Measurements from ENCODE around the gene DCAKD.

Gene DCAKD

DNA sequence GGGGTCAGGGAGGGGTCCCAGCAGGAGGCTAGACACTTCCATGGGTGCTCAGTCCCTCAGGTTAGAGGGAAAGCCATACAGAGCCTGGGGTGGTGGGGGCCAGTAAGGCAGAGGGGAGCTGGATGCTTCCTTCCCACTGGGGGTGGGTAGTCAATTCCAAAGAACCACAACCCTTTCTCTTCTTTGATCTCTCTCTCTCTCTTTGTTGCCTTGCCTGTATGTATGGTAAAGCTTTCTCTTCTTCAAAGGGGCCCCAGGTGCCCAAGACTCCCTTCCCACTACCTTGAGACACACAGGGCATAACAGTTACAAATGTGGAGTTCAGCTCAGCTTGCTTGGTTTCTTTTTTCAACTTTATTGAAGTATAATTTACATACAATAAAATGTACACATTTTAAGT lies 52.8 kb downstream of the DCAKD start:
- DNase-seq = no peak

GRCh38 chr17:44997733-44998520 lies 53.5 kb downstream of the DCAKD start:
- DNase-seq = no peak

DNA sequence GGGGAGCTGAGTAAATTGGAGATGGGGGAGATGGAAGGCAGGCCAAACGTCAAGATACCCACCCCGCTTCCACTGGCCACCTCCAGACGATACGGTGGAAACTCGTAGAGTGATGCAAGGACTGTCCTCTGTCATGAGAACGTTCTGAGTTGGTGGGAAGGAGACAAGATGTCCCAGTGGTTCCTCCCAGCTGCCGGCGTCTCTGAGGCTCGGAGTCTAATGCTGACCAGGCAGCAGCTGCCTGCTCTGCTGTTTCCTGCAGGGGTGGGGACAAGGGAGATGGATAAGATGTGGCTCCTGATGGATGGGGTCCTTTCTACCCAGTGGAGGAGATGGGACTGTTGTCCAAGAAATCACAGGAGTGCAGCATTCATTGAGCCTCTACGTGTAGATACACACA lies 55.1 kb downstream of the DCAKD start:
- DNase-seq = no peak

- DNase-seq = no peak
Observed at GRCh38 chr17:44995436-44996001, 55.9 kb downstream of the DCAKD start.

- DNase-seq = no peak
Observed at GRCh38 chr17:44992242-44992939, 59.0 kb downstream of the DCAKD start.

DNA sequence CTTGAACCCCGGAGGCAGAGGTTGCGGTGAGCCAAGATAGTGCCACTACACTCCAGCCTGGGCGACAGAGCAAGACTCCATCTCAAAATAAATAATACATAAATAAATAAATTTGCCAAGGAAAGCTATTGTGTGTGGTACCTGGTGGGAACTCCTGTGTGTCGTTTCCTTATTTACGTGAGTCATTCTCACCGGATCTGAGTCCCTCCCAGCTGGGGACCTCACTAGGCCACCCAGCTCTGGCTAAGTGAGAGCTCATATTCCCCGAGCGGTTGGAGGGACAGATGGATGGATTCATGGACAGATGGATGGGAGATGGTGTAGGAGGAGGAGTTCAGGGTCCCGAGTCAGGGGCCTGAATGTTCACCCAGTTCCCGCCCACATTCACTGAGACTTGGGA lies 60.4 kb downstream of the DCAKD start:
- DNase-seq = no peak

DNA sequence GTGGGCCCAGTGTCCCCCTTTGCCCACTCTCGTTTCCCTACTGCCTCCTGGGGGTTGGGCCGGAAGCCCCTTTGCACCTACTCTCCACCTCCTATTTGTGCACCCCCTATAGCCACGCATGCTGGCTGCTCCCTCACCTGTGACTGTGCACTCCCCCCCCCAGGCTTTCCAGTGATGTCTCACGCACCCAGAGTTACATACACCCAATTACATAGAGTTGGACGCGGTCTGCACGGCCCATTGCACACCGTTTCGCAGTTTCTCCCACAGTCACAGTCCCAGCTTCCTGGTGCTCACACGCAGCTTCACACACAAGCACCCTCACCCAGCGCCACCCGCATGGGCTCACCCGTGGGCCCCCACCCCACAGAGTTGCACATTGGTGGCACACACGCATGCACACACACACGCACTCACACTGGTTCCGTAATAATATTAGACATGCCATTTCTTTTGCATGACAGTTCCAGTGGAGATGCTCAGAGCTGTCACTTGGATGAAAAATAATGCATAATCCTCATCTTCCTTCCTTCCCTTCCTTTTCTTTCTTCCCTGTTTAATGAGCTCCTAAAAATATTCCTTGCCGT lies 61.8 kb downstream of the DCAKD start:
- no peak for DNase-seq

DNA sequence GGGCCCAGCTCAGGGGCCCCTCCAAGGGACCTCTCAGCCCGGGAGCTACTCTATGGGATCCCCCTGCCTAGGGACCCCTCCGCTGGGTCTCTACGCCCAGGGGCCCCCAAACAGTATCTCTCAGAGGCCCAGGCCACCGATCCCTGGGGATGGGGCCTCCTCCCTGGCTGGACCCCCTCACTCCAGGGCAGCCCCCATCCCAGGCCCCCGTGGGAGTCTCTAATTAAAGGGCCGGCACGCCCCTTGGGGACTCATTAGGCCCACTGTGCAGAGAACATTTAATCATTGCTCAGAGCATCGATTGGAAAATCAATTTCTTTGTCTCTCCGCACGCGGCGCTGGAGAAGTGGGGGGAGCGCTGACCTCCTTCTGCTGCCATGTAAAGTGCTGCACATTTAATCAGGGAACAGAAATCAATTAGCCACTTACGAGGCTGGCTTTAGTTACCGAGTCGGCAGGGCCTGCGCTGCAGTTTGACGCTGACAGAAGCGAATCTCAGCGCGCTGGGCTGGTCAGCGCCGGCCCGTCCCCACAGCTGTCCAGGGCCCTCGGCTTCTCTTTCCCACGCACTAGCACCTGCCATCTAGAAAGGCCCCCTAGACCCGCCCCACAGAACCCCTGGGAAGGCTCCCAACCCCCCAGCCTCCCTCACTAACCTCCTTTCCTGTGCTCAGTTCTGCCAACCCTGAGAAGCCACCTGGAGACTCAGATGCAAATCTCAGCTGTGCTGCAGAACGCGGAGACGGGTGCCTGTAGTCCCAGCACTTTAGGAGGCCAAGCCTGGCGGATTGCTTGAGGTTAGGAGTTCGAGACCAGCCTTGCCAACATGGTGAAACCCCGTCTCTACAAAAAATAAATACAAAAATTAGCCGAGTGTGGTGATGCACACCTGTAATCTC lies 63.1 kb downstream of the DCAKD start:
- no peak for DNase-seq

DNA sequence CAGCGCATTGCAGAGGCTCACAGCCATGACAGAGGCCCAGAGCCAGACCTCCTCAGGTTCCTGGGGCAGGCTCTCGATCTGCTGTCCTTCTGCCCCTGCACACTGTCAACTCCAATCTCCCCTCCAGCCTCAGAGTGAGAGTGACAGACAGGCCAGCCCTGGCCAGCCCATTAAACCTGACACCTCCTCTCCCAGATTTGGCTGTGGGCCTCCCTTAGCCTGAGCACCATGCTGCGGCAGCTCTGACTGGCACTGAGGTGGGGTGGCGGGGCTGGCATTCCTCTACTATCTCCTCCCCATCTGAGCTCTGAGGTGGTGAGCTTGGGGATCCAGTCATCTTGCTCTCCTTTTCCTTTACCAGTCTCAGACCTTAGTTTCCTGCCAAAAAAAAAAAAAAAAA lies 67.9 kb downstream of the DCAKD start:
- no peak for DNase-seq

DNA sequence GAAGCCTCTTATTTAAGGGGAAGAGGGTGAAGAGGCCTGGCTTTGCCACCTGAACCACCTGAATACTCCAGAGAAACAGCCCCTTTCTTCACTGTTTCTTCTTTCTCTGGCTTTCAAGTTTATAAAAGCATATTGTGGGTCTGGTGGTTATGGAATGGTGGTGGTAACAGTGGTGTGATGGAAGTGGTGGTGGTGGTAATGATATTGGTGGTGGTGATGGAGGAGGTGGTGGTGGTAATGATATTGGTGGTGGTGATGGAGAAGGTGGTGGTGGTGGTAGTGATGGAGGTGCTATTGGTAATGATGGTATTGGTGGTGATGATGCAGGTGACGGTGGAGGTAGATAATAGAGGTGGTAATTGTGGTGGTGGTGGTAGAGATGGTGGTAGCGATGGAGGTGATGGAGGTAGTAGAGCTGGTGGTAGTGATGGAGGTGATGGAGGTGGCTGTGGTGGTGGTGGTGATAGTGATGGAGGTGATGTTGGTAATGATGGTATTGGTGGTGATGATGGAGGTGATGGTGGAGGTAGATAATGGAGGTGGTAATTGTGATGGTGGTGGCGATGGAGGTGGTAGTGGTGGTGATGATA lies 69.2 kb downstream of the DCAKD start:
- no peak for DNase-seq

GRCh38 chr17:44981221-44981968 lies 70.0 kb downstream of the DCAKD start:
- no peak for DNase-seq

DNA sequence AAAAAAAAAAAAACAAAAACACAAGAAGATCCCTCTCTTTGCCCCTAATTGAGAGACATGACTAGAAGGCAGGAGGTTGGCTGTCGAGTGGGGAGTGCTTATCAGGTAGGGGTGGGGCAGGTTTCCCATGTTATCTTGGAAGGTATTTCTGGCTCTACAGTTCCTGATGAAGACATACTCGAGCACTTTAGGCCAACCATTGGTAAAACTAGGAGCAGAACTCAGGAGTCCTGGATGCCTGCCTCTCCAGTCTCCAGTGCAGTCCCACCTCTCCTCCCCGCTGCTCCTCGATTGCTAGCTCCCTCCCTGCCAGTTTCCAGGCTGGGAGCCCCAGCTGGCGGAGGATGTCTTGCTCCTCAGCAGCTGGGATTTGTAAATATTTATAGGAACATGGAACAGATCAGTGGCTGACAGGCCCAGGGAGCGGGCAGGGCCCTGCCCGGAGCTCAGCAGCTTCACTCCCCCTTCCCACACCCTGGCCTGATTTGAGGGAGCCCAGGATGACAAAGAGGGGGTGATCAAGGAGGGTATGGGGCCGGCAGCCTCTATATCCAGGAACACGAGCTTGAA lies 71.9 kb downstream of the DCAKD start:
- DNase-seq = no peak

DNA sequence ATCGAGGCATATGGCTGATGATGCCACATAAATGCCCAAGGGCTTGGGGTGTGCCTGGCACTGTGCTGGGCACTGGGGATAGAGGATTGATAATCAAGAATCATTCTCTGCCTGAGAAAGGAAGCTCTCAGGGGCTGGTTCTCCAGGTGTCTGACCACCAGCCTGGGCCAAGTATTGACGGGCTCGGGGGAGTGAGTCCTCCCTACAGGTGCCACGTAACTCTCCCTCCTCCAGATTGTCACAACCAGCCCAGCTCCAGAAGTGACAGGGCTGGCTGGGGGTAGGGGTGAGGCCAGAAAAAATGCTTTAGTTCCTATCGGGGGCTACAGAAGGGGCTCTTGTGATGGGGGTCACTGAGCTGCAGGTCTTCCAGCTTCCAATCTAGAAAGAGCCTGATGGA lies 72.6 kb downstream of the DCAKD start:
- DNase-seq = no peak

DNA sequence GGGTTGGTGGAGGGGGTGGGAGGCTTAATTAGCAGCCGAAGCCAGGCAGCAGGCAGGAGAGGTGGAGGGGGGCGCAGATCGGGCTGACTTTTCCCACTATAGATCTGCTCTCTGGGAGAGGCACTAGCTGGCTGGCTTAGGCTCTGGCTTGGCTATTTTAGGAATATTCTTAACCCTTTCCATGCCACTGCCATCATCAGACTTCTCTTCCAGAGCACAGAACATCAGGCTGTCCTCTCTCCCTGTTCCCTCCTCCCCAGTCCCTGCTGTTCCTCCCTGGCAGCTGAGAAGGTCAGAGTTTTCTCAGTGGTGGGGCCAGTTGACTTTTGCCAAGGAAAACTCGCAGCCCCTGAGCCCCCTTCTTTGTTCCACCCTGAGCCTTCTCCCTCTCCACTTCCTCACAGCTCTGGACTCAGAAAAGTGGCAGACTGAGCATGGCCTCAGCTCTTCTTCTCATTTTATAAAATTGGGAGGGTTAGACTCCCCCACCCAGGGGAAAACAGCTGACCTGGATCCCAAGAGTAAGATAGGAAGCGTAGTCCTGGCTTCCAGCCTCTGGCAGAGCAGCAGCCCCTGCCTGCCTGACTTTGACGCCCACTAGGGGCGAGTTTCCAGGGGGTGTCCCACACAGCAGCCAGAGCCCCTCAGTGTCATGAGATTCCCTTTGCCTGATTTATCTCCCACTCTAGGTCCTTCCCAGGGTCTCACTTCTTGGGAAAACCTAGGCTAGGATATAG lies 73.5 kb downstream of the DCAKD start:
- DNase-seq = no peak

DNA sequence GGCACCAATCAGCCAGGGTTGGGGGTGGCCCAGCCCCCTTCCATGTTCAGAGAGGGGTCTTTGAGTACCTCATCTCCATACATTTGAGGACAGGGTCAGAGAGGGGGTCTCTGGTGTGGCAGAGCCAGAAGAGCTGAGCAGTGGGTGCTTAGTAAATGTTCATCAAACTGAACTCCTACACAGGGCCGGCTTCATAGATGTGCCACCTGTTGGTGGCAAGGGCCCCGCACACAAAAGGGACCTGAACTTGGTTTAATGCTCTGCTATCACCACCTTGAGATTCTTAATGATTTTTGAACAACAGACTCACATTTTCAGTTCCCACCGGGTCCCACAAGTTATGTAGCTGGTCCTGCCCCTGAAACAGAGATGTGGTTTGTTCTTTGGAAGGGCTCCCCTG lies 74.4 kb downstream of the DCAKD start:
- DNase-seq = no peak

DNA sequence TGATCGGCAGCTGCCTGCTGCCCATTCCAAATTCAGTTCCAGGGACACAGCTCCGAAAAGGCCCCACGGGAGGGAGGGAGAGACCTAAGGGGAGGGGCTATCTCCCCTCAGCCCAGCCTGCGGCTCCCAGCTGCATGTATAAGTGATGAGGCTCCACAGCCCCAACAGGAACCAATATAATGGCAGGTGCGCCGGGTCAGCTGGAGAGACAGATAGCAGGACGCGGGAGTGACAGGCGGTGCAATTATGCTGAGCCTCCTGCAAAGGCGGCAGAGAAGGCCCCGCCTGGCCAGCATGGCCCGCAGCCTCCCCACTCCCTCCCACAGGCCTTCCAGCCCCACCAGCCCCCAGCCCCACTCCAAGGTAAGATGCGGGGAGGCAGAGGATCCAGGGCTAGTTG lies 75.2 kb downstream of the DCAKD start:
- DNase-seq = no peak
